ENCODE data around the gene RNF151.

DNA sequence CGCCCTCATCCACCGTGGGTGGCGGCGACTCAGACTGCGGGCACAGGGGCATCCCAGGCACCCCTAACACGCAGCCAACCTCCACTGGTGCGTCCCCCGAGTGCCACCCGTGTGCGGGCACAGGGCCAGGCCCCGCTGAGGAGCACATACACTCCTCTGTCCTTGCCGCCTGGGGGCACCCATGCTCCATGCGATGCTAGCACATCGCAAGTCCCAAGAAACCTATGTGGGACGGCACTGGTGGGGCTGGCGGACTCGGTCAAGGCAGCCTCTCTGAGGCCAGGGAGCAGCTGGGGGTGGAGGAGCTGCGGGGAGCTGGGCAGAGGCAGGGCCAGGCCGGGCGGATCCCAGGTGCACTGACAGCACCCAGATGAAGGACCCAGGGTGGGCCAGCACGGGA is 39.0 kb downstream of the RNF151 start:
- TF ChIP-seq CTCF (IDR thresholded peaks at IDR 0.05; ENCODE audit: insufficient read depth, low read depth, low read length) (no peak), EZH2 (IDR thresholded peaks at IDR 0.05; ENCODE audit: insufficient read depth, low read length) (no peak)

All from astrocyte (in vitro differentiated cells and primary cell).